DMS153 treated with DMSO at 0.1 percent for 48 hours (cell line): Measurements from ENCODE around the gene NPAS2.

Experiments used
- DNase-seq: peaks from one replicate; lab custom pipeline; 2025; ENCODE audit not compliant: unreplicated experiment; lab: John Stamatoyannopoulos, UW

The NPAS2 gene

DNA sequence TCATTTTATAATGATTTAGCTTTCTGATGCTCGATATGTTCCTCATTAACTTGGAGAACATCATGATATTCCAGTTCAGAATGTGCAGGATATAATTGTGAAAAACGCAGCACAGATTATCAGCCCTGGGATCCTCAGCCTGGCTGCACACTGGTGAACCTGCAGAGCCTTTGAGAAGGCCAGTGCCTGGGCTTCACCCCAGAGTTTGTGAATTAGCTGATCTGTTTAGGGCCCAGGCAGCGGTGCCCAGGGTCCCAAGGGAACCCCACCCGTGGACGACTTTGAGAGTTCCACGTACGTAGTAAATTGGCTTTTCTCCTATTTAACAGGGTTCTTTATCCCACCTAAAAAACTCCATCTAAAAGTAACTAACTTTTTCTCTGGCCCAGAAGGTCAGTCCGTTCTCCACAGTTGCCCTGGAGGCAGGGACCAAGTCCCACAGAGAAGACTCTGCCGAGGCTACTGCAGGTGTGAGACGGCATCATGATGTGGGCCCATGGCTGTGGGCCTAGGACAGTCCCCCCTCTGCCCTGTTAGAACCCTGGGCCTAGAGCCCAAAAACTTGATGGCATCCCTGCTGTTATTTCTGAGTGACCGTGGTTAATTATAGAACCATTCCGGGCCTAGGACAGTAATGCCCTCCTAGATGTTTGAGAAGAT, 142.6 kb downstream of the NPAS2 start:
- no peak for DNase-seq

DNA sequence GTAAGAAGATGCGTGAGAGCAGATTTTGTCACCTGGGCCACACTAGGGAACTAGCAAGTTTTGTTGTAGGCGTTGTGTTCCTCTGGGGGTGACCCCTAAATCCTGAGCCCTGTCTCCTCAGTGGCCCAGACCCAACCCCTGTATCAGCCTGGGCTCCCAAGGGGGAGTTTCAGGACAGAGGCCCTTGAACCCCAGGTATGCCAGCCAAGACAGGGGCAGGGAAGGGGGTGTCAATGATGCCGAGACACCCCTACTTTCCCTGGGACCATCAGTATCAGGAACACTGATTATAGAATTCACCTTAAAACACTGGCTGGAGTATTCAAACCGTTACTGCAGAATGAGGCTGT, 143.1 kb downstream of the NPAS2 start:
- DNase-seq: no peak

DNA sequence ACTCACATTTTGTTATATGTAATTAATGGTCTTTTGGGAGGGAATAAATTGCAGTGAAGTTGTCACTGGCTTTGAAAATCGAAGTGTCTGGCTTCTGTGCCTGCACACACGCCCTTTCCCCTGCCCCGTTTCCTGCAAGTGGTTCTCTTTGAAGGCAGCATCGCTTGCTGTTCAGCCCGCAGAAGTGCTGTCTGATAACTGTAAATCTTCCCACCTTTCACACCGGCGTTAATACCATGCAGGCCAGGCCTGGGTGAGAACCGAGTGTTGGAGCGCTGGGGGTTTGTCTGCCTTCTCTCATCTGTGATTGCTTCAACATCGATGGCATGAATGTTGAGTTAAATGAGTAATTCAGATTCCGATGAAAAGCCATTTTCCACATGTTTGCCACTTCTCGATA, 144.3 kb downstream of the NPAS2 start:
- DNase-seq: no peak

DNA sequence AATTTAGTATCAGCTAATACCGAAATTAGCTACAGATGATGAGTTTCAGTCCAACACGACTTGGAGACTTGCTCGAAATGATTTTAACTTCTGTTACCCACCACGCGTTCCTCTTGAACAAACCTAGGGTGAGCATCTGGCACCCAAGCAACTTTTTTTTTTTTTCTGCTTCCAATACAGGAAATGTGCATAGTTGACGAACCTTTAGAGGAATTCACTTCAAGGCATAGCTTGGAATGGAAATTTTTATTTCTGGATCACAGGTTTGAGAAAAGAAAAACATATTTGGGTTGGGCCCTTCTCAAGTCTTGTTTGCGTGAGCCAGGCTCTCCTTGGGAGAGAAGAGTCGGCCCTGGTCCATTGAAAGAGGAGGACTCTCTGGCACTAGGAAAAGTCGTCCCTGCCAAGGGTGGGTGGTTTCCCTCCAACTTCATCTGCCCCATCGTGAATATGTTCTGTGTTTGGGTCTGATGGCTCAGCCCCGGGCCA, 144.8 kb downstream of the NPAS2 start:
- DNase-seq: no peak

DNA sequence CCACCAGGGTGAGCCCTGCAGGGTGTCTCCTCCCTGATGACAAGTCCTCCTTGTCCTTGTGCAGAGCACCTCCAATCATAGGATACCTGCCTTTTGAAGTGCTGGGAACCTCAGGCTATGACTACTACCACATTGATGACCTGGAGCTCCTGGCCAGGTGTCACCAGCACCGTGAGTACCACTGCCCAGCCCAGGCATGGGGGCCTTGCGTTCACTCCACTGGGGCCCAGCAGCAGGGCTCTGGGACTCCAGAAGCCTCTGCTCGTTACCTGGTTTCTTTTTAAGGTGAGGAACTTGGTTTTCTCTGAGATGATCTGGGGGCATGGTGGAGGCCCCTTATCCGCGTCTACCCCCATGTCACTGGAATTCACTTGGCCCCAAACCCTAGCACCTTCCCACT, 145.7 kb downstream of the NPAS2 start:
- no peak for DNase-seq

DNA sequence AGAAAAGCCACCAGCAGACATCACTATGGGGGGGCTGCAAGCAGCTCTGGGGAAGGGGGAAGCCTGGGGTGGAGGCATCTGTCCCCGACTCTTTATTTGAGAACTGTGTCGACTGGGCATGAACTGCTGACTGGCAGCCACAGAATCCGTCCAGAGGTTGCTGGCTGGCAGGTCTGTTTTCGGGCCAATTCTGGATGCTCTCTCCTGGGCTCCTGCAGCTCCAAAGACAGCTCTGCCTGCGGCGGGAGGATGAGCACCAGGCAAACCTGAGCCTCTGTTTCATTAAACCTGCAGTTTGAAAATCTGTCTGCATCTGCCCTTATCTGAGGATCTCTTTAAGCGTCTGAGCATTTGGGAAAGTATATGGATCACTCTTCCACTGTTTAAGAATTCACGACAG, 147.8 kb downstream of the NPAS2 start:
- no peak for DNase-seq

DNA sequence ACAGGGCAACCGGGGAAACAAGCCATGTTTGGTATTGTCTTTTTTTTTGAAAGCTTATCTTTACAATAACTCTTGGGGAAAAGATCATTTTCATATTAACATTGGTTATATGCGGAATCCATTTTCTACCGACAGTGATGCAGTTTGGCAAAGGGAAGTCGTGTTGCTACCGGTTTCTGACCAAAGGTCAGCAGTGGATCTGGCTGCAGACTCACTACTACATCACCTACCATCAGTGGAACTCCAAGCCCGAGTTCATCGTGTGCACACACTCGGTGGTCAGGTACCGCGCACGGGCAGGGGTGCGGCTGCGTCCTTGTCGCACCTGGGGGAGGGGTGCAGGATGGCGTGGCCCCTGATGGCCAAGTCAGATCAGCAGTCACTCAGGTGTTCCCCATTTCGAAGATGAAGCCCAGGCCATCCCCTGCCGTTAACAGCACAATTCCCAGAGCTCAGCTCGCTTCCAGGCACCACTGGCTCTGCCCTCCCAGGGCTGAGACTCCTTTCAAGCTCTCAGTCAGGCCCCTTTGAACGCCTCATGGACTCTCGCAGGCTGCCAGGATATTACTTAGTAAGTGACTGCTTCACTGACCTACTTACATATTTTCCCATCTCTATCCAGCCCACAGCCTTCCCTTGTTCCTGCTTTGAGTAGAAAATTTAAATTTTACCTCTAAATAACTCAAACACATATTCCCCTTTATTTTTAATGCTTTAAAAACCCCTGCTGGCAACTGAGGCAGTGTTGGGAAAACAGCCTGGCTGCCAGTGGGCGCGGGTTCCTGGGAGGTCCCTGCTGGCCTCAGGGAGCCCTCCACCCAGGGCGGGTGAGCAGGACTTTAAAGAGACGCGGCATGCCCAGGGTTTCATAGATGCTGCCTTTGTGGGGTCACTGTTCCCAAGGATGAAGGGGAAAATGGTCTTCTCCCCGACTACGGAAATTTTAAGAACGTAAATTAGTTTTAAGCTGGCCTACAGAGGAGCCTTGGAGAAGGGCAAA, 148.5 kb downstream of the NPAS2 start:
- DNase-seq: no peak

DNA sequence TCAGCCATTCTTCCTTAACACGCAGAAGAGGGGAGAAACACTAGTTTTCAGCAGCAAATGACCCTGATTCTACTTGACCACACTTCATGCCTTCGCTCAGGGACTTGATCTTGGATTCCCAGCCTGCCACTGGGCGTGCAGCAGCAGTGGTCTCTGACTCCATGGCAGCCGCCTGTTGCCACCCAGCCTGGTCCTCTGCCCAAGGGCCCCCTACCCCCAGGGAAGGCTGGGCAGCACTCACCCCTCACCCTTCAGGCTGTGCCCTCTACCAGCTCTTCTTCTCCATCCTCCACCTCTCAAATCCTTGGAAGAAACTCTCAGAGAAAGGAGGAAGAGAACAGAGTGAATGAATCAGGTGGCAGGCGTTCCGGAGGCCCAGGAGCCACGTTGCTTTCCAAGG, 150.1 kb downstream of the NPAS2 start:
- no peak for DNase-seq

DNA sequence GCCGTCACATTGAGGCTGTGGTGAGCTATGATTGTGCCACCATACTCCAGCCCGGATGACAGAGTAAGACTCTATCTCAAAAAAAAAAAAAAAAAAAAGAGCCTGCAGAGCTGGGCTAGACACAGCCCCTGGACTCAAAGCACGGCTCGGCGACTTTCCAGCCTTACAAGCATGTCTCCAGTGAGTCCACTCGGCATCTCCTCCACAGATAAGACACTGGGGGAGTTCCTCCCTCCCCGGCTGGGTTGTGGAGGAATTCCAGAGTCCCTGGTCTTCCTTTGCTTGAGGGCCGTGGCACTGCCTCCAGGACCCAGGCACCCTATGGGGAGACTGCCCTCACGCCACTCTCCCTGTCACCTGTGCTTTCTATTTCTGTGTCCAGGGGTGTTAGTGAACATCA, 151.3 kb downstream of the NPAS2 start:
- no peak for DNase-seq

DNA sequence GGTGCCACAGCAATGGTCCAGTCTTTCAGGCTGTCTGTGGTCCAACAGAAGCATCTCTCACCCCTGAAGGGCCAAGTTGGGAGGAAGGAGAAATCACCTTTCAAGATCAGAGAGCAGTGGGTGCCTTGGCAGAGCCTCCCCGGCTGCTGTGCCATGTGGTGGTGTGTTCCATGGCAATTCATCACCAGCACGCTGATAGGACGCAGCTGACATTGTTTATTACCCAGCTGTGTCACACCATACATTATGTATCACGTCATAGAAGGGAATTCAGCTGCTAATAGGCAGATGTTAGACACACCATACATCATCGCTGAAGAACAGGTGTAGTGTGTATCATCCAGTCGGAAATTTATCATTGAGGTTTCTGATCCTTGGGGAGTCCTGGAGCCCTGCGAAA, 152.5 kb downstream of the NPAS2 start:
- no peak for DNase-seq

DNA sequence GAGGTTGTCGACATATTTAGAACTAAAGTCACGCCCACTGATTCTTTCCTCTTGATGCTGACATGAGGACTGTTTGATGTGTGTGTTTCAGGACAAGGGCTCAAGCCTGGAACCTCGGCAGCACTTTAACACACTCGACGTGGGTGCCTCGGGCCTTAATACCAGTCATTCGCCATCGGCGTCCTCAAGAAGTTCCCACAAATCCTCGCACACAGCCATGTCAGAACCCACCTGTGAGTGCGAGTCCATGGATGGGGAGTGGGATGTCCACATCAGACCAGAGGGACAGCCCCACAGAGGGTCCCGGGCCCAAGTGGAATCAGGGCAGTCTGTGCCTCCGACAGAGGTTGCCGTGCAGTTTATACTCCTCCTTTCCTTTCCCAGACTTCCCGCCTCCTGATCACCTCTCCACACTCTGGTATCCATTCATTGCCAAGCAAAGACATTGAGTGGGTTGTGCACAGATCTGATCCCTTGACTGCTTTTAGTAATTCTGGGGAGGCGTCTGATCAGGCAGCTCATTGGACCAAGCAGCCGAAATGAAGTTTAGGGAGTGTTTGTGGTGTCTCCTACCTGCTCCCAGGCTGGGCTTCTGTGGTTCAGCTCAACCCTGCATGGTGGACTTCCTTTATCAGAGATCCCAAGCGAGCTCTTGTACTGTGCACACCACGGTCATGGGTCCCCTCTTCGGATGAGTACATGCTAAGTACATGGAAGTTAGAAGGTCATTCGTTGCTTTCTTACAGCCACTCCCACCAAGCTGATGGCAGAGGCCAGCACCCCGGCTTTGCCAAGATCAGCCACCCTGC, 155.0 kb downstream of the NPAS2 start:
- no peak for DNase-seq

DNA sequence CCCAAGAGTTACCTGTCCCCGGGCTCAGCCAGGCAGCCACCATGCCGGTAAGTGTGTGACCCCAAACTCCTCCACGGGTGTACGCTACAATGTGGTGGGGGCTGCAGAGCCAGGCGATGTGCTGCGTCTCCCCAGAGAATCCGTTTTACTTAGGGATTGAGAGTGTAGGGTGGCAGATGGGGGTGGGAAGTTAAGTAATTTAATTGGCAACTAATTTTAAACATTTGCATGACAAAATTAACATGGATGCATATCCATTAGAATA, 155.5 kb downstream of the NPAS2 start:
- DNase-seq: no peak

DNA sequence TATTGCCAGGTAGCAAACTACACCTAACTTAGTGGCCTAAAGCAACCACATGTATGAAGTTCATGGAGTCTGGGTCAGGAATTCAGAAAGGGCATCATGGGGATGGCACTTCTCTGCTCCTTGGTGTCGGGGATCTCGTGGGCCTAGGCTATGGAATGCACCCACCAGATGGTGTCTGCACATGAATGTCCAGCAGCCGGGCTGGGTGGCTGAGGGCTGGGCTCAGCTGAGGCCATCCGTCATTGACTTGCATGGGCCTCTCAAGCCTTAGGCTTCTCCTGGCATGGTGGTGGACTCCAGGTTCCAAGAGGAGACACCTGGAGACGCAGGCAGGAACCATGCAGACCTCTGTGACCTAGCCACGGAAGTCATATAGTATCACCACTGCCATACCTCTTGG, 156.1 kb downstream of the NPAS2 start:
- DNase-seq: no peak

DNA sequence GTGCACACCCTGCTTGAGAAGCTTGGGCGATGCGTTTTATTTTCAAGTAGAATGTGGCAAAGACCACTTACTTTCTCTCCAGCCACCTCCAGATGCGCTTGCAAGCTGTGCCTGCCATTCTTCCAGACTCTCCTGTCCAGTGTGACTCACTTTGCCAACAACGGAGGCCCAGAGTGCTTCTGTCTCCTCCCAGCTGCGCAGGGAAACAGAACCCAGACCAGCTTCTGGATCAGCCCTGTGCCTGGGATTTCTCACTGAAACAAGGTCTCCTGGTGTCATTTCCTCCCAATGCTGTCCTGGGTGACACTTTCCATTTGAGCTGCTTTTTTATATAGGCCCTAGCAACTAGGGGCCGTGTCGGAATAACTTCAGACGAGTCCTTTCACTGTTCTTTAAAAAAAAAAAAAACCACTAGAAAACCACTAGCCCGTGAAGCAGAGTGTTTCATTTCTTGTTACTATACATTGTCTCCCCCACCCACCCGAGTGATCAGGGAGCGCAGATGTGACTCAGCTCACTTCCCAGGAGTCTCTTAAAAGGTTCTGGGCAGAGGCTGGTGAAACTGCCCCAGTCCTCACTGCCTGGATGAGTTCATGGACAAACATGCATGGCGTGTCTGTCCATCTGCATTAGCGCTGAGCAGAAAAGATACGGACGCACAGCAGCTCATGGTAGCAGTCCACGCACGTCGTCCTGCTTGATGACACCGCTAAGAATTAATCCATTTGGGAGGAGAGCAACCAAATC, 156.9 kb downstream of the NPAS2 start:
- DNase-seq: no peak

DNA sequence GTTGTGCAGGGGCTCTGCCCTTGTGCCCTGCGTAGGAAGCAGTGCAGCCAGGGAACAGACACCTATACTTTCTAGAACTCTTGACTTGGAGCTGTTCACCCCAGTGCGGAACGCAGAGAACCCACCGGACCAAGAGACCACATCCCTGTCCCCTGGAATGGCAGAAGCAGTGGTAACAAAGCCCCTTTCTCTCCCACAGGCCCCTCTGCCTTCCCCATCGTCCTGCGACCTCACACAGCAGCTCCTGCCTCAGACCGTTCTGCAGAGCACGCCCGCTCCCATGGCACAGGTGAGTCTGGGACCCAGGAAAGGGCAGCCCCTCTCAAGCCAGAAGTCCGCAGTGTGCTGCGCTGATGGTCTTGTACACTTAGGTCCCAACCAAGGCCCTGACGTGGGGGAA, 157.6 kb downstream of the NPAS2 start:
- no peak for DNase-seq

DNA sequence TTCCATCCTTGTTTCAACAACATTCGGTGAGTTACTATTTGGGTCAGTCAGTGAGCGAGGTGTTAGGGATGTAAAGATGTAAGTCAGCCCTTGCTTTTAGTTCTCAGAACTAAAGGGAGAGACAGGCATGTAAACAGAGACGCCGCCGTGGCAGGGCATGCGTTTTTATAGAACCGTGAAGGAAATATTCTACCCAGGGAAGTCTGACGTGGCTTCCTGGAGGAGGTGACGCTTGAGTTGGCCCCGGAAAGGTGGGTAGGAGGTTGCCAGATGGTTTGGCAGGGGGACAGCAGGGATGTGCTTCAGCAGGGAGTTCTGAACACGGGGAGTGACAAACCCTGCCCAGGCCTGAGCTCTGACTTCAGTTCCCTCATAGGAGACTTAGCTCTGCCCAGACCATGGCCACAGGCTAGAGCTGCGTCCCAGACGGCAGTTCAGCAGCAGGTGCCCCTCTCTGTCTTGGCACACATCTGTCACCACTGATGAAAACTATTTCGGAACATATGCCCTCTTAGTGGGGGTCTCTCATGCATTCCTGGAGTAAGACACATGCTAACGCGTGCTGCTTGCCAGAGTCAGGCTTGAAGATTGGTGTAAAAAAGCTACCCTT, 158.7 kb downstream of the NPAS2 start:
- no peak for DNase-seq

DNA sequence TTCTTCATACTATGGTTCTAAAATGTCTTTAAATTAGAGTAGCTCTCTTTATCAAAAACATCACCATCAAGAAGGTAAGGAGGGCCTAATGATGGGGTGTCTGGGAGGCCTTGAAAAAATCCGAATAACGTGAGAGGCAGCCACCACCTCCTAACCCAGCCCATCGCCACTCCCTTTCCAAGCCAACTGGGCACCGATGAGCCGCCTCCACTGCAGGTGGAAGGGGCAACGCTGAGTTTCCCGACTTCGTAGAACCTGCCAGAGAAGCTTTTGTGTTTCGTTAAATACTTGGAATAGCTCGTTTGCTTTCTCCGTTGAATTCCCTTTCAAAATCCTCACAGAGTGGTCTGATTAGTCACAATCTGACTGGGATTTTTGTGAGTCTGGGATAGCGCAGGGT, 160.1 kb downstream of the NPAS2 start:
- DNase-seq: no peak

DNA sequence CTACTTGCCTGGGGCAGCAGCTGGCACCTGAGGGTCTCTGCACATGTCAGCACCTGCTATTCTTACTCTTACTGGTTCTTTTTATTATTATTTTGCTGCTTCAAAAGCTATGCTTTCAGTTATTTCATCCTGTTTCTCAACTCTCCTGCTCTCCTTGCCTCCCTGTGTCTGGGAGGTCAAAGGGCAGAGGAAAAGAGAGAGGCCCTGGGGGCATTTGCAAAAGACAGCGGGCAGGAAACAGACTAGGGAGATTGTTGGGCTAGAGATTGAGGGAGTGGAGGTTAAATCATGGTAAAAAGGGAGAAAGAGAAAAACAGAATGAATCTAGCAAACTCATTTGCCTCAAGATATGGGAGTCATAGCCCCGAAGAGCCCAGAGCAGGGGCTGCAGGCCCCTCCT, 161.1 kb downstream of the NPAS2 start:
- DNase-seq: no peak

DNA sequence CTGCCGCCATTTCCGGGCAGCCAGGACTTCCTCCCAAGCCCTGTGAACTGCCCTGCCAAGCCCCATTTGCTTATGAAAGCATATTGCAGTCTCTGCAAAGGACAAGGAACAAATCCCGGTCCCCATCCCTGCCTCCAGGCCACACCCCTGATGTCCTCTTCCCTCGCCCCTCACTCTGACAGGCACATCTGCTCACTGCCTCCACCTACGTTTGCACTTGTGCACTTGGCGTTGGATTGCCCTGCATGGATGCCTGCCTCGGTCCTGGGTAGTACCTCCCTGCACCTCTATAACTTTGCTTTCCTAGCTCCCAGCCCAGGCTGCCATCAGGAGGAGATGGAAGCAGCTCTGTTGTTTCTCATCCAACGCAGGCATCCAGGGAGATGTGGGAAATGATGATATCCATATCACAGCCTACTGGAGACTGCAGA, 162.5 kb downstream of the NPAS2 start:
- DNase-seq: no peak

DNA sequence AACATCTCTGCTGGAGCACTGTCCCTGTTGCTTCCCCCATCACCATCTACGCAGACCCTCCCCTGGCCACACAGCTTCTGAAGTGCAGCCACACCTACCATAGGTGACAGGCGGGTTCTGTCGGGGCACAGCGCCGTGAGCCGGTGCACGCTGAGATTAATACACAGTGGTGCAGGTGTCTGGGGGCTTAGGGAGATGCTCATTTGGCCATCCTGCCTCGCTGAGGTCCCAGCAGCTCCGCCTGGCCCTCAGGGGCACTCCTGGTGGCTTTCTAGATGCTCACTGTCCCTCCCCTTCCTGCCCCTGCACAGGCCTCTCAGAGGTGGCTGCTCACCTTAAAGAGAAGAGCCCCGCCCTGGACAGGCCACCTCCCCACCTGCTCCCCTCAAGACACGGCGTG, 163.3 kb downstream of the NPAS2 start:
- no peak for DNase-seq
